Hypothalamus (tissue), 51 donors: ENCODE measurements around the gene CD163.
"Not testable (repeated sequence)": the region's sequence is repeated elsewhere in the genome, so short reads cannot be mapped to it uniquely, and the experiment has no call there.

ENCODE experiments used
- DNase-seq, 51 donors: peaks; one replicate each; lab custom pipeline; 2025; lab: John Stamatoyannopoulos, UW

The CD163 gene

DNA sequence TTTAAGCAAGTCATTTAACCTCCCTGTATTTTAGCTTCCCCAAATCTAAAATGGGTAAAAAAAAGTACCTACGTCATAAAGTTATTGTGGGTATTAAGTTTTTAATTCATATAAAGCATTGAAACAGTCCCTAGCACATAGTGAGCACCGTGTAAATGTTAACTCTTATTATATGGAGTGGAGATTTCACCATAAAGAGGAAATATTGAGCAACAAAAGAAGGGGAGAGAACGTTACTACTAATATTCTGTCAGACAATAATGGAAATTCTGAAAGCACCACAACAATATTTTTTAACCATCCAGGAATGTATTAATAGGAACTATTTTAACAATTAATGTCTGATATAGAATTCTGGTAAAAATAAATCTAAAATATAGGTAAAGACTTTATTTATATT lies 51.8 kb downstream of the CD163 start:
- no peak for DNase-seq

- no peak for DNase-seq
These were observed 52.9 kb downstream of the CD163 start for GRCh38 chr12:7450667-7451066.

- no peak for DNase-seq
These were observed 55.5 kb downstream of the CD163 start for GRCh38 chr12:7448099-7448498.

DNA sequence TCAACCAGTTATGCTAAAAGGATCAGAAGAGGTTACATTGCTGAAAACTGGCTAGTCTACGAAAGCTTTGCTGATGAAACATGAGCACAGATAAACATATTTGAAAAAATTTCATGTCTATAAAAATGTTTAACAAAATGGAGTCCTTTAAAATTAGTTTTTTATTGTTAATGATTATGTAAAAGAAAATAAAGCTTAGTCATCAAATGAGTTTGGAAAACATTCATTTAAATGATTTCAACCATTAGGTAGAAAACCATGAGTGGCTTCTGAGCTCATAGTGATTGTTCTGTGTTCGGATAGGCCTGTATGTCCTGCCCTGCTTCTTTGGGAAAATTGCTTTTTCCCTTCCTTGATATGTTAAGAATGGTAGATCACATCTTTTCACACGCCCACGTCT lies 59.0 kb downstream of the CD163 start:
- DNase-seq, result no peak

- no peak for DNase-seq
These were observed 59.5 kb downstream of the CD163 start, which contains the start of gene CD163L1 for GRCh38 chr12:7444076-7444475. Gene CD163L1 (minus strand): TSS chr12:7444153. CDS start chr12:7444127, 26 bp downstream.

DNA sequence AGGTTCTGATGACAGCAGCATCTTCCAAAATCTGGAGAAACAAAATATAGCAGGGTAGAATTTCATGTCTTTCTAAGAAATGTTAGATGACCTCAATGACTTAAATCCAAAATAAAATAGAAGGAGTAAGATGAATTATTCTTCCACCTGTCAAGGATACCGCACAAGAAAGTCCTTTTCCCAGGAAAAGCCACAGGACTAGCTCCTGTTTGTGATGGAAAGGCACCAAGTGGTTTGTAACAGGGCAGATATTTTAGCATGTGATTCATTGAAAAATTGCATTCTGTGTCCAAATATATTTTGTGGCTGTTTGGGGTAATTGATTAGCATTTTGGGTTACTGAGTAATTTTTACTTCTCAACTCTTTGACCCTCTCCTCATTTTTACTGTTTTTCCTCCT lies 62.4 kb downstream of the CD163 start:
- no peak for DNase-seq

- peak in 4 of 51 donors; percentile 1 to 5 (median 3) for DNase-seq
These were observed 63.7 kb downstream of the CD163 start for GRCh38 chr12:7439579-7440505.

DNA sequence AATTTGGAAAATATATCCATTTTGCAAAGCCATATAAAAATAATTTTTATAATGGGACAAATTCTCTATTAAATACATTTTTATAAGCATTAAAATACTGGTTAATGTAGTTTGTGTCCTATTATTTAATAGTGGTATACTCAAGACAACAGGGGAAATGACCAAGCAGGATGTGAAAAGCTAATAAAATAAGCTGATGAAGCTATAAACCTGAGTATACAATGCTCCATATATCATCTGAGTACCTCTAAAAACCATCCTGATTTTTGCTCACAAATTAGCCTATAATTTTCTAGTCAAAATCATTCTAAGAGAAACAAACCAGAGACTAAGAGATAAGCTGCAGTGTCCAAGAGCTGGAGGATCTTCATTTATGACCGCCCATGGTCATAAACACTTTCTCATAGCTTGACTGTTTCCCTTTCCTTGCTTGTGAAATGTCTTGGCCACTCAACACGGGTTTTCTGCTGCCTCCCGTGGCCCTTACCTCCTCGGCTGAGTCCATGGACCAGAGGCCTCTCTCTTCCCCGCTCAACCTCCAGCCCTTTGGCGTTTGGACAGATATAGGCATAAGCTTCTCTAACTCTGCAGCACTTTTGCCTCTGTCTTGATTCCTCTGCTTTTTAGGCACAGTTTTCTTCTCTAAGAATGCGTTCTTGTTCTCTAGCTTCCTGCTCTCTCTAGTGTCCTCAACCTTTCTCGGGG lies 65.1 kb downstream of the CD163 start:
- not testable (repeated sequence) for DNase-seq

- not testable (repeated sequence) for DNase-seq
These were observed 66.1 kb downstream of the CD163 start for GRCh38 chr12:7437494-7437893.

DNA sequence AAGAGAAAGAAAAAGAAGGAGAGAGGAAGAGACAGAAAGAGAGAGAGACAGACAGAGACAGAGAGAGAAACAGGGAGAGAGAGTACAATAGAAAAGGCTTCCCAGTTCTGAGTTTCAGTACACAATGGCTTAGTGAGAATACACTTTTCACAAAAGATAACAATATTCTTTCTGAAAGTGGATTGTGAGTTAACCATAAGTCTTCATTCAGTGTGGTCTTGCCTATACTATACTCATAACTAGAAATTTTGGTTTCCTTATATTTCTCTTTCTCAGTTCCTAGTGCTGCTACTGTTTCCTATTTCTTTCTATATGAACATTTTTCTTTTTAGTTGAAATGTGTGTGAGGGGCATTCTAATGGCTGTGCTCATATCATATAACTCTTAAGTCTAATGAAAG lies 68.9 kb downstream of the CD163 start:
- DNase-seq, result no peak

DNA sequence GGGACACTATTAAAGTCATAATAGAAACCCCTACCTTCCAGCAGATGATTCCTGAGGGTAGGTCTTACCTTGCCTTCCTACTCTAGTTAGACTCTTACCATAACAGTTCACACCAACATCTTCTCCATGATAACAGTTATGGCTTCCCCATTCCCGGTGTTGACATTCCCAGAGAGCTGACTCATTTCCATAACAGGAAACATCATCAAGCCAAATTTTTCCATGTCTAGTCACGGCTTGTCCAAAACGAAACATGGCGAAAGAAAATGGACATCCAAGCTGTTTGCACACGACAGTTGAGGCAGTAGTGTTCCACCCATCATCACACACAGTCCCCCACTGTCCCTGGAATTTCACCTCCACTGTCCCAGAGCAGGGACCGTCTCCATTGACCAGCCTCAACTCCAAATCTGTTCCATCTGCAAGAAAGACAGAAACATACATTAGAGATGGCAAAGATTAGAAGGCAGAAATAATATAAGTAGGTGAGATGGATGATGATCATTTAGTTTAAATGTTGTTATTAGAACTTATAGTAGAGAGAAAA lies 70.2 kb downstream of the CD163 start:
- DNase-seq, result no peak

DNA sequence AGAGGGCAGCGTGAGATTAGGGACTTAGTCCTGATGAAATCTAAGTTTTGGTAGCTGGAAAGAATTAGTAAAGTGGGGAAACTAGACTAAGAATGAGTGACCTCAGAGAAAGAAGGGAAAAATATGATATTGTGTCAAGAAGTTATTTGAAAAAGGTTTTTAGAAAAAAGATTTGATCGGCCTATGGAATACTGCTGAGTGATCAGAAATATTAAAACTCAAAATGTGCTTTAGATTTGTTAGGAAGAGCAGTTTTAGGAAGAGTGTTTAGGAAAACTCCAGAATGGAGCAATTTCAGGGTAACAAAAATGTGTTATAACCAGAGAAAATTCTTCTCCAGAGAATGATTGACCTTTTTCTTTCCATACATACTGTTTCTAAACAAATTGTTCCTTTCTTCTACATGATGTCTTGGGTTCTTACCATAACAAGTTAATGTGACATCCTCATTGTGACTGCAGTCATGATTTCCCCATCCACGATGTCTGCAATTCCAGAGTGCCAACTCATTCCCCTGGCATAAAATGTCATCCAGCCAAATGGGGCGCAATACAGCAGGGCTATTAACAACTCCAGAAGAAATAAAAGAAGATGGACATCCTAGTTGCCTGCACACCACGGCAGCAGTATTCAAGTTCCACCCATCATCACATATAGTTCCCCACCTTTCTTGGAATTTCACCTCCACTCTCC lies 71.4 kb downstream of the CD163 start:
- DNase-seq, result no peak
